Stimulated activated CD8-positive, alpha-beta memory T cell treated with anti-CD3 and anti-CD28 coated beads, Interleukin-12 subunit alpha, Interleukin-12 subunit beta, amount 100 ng/mL, for 4 hours (primary cell): ENCODE results near the gene HSF5.

Experiments used
- DNase-seq: peaks from one replicate; pipeline ENCODE4 v3.0.0-alpha.2; 2020; ENCODE audit warnings: low read depth

The HSF5 gene

GRCh38 chr17:58385359-58385899, 102.8 kb downstream of the HSF5 start:
- DNase-seq, result no peak

GRCh38 chr17:58384897-58385296, 103.3 kb downstream of the HSF5 start:
- DNase-seq, result no peak

GRCh38 chr17:58383892-58384462, 104.2 kb downstream of the HSF5 start:
- no peak for DNase-seq

GRCh38 chr17:58382872-58383242, 105.4 kb downstream of the HSF5 start:
- no peak for DNase-seq

GRCh38 chr17:58382108-58382871, 105.9 kb downstream of the HSF5 start:
- no peak for DNase-seq

GRCh38 chr17:58381124-58382035, 106.8 kb downstream of the HSF5 start:
- DNase-seq, result no peak

GRCh38 chr17:58380207-58381123, 107.7 kb downstream of the HSF5 start:
- no peak for DNase-seq

GRCh38 chr17:58379511-58379824, 108.7 kb downstream of the HSF5 start:
- DNase-seq, result no peak

GRCh38 chr17:58378733-58379510, 109.3 kb downstream of the HSF5 start:
- DNase-seq, result no peak

- DNase-seq, result no peak
These were observed 110.5 kb downstream of the HSF5 start for GRCh38 chr17:58377661-58378060.

- no peak for DNase-seq
These were observed 111.1 kb downstream of the HSF5 start for GRCh38 chr17:58377093-58377601.

- no peak for DNase-seq
These were observed 111.7 kb downstream of the HSF5 start for GRCh38 chr17:58376472-58377000.

- no peak for DNase-seq
These were observed 112.4 kb downstream of the HSF5 start for GRCh38 chr17:58375811-58376210.

- no peak for DNase-seq
These were observed 113.0 kb downstream of the HSF5 start for GRCh38 chr17:58375256-58375655.

GRCh38 chr17:58373923-58374322, 114.3 kb downstream of the HSF5 start:
- no peak for DNase-seq

- no peak for DNase-seq
These were observed 115.2 kb downstream of the HSF5 start for GRCh38 chr17:58373003-58373402.

- DNase-seq, result no peak
These were observed 116.8 kb downstream of the HSF5 start for GRCh38 chr17:58371300-58371950.

GRCh38 chr17:58370716-58371115, 117.5 kb downstream of the HSF5 start:
- DNase-seq, result no peak

GRCh38 chr17:58370309-58370708, 117.9 kb downstream of the HSF5 start:
- DNase-seq, result no peak
